Nucleus accumbens (tissue), 56 donors: ENCODE data around the gene CSNK1E.

ENCODE experiments used
- DNase-seq, 56 donors: peaks; one replicate each; lab custom pipeline; 2025; lab: John Stamatoyannopoulos, UW

The CSNK1E gene

DNA sequence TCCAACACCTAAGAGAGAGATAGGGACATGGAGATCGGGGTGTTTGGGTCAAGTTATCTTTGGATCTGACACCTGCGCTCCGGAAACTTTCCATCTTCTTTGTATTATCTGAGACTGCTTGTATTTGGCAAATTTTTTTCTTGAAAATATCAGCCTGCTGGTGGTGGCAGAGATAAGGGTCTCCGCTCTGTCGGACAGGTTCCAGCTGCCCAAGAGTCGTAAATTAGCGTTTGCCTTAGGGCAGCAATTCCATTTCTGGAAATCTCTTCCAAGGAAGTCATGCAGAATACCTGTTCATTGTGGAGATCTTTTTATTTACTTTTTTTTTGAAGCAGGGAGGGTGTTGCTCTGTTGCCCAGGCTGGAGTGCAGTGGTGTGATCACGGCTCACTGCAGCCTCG lies 19.5 kb upstream of the CSNK1E start:
- DNase-seq: no peak

DNA sequence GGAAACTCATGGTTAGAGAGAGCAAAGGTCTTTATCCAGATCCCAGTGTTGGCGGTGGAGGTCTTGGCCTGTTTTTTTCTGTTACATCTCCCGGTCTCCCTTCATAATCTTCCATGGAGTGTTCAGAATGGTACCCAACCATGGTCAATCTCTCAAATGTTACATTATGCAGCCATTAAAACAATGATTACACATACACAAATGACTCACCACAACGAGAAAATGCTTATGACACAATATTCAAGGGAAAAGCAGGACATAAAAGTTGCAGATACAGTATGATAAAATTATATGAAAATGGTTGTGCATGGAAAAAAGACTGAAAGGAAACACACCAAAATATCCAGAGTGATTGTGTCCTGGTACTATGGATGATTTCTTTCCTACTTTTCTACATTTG lies 17.8 kb upstream of the CSNK1E start:
- DNase-seq: no peak

DNA sequence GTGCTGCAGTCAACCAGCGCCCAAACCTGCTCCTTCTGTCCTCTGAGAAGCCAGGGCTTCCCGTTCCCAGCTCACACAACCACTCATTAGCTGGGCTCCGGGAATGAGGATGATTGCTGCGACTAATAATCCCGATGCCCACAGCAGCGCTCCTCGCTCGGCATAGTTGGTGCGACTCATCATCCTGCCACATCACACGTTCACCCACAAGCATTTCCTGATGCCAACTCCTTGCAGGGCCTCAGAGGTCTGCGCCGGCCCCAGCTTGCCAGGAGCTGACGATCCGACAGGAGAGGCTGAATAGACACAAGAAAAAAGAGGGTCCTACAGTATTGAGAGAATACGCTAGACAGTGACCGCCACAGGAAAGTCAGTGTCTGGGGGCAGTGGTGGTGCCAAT lies 10.6 kb upstream of the CSNK1E start:
- no peak for DNase-seq

DNA sequence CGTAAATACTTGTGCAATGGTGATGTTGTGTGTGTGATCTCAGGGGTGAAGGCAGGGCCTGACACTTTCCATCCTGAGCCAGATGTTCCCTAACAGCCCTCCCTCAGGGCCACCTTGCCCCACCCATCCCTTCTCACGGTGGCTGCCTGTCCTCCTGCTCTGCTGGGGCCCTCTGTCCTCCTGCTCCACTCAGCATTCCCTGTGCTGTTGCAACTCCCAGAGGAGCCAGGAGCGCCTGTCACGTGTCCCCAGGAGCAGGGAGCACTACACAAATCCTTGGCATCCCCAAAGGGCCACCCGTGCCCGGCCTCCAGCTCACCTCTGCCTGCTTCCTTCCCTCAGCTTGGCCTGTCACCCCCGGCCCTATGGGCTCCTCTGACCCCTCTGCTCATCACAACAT lies 10.2 kb upstream of the CSNK1E start:
- DNase-seq: no peak

DNA sequence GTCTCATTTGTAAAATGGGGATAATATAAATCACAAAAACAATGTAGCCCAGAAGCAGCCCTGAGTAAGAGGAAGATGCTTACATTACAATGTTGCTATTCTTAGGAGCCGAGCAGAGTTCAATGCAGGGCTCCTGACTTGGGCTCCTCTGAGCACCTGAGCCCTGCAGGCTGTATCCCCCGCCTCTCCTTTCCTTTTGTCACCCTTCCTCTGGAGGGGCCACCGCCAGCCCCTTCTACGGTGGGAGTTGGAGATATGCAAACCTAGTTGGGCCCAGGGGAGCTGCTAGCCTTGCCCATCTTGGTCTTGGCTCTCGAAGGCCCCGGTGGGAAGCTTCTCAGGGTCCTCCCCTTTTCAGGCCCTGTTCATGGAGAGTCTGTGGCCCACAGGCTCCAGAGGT lies 8.4 kb upstream of the CSNK1E start:
- DNase-seq: no peak

DNA sequence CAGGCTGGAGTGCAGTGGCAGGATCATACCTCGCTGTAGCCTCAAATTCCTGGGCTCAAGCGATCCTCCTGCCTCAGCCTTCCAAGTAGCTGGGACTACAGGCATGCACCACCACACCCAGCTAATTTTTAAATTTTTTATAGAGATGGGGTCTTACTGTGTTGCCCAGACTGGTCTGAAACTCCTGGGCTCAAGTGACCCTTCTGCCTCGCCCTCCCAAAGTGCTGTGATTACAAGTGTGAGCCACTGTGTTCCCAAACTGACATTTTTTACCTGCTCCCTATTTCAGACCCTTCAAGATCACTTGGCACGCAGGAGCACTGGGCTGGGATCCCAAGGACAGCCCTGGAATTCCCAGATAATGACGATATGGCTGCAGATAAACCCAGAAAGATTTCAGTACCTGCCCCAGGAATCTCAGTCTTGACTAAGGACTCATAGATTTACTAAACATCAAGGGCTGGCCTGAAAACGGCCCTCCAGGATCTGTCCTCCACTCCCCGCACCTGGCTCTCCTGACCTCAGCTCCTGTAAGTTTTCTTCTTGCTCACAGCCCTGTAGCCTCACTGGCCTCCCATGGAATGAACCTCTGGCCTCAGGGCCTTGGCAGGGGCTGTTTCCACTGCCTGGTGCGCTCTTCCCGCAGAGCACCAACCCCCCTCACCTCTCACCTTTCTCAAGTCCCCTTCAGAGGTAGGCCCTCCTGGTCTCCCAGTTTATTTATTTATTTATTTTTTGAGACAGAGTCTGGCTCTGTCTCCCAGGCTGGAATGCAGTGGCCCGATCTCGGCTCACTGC lies 3.6 kb upstream of the CSNK1E start:
- no peak for DNase-seq

DNA sequence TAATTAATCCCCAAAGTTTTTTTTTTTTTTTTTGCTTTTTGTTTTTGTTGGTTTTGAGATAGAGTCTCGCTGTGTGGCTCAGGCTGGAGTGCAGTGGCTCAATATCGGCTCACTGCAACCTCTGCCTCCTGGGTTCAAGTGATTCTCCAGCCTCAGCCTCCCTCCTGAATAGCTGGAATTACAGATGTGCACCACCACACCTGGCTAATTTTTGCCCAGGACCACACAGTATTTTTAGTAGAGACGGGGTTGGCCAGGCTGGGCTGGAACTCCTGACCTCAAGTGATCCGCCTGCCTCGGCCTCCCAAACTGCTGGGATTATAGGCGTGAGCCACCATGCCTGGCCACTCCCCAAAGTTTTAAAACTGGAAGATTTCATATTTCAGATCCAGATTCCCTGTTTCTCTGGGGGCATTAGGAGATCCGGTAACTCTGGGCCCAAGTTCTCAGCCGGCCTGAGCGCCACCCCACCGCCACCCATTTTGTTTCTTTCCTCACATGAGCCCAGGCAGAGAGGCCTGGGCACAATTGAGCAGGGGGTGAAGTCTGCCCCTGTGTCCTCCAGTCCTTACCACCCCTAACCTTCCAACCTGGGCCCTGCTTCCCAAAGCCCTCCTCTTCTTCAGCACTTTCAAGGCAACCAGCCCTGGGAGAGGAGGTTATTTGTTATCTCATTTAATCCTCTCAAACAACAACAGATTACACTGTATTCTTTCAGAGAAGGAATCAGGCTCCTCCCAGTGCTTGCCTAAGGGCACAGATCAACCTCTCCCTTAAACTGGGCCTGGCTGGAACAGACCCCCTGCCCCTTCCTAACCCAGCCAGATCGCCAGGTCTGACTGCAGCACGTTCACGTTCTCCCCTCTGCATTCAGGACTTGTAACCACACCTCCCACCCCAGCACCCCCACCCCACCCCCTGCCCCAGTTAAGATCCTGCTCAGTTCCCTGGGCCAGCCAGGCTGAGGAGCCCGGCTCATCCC lies 1.9 kb upstream of the CSNK1E start:
- DNase-seq: no peak

DNA sequence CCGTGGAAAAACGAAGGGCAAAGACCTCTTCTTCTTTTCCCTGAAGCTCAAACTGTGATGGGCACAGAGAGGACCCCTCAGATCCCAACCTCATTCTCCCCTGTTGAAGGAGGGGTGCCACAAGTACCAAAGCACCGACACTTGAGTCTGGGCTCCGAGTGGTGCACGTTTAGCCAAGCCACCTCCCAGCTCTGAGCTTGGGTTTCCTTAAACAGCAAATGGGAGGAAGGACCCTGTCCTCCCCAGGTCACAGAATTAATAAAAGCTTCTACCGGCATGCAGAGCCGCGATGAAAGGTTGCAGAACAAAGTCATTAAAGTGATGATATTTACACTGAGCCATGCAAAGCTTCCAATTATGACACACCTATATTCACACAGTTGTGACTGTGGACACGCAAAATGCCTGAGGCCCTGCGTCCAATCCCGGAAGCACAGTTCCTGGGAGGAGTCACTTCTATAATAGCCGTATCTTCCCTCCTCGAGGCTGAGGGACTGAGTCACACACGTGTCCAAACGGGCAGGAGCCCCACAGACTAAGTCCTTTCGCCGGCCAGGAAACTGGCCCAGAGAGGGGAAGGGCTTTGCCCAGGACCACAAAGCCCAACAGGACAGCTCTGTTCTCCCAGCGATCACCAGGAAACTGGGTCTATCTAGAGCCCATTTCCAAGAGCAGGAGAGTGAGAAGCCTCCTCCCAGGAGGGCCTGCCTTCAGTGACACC lies 922 bp upstream of the CSNK1E start:
- DNase-seq: peak in 5 of 56 donors; percentile 13 to 36 (median 27)

DNA sequence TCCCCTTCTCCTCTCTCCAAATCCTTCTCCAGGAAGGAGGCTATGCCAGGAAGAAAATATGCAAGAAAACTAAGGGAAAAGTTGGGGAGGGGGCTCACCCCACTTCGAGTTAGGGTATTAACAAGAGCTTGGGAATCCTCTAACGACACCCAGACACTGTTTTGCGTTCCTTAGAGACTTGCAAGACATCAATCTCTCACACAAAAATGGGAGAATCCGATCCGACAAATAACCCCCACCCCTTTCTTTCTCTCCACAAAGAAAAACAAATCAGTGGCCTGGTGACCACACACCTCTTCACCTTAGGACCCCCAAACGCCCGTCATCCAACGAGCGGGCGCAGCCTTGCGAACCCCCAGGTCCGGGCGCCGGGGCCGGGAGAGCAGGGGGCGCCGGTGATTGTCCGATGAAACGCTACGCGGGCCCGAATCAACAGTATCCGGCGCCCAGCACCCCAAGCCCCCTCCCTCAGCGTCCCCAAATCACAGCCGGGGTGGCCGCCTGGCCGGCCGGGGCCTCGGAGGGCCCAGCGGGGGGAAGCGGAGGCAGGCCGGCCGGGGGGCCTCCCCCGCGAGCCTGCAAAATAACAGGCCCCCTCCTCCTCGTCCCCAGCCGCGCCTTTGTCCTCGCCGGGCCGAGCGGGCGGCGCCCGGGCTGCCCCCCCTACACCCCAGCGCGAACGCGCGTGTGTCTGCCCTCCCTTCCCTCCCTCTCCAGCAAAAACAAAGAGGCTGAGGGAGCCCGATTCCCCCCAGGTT lies 690 bp downstream of the CSNK1E start:
- peak in 53 of 56 donors; percentile 35 to 87 (median 74) for DNase-seq

DNA sequence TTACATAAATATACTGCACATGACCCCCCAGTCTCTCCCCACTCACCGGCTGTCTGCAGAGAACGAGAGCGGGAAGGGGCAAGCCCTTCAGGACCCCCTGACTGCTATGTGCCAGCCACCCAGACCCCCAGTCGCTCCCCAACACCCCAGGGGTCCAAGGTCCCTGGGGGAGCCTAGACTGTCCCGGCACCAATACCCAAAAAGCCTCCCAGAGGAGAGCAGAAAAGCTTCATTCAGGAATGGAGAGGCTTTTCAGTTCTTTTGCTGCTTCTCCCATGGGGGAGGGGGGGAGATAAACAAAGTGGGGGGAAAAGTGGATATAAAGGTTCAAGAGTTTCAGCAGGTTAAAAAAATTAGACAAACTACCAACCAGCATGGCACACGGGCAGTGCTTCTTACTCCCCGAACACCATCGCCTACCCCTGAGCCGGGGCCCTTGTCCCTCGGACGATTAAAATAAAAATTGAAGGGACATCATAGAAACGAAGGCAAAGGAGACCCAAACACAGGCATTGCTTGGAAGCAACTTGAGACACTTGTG lies 1.3 kb downstream of the CSNK1E start:
- peak in 8 of 56 donors; percentile 27 to 75 (median 48) for DNase-seq

DNA sequence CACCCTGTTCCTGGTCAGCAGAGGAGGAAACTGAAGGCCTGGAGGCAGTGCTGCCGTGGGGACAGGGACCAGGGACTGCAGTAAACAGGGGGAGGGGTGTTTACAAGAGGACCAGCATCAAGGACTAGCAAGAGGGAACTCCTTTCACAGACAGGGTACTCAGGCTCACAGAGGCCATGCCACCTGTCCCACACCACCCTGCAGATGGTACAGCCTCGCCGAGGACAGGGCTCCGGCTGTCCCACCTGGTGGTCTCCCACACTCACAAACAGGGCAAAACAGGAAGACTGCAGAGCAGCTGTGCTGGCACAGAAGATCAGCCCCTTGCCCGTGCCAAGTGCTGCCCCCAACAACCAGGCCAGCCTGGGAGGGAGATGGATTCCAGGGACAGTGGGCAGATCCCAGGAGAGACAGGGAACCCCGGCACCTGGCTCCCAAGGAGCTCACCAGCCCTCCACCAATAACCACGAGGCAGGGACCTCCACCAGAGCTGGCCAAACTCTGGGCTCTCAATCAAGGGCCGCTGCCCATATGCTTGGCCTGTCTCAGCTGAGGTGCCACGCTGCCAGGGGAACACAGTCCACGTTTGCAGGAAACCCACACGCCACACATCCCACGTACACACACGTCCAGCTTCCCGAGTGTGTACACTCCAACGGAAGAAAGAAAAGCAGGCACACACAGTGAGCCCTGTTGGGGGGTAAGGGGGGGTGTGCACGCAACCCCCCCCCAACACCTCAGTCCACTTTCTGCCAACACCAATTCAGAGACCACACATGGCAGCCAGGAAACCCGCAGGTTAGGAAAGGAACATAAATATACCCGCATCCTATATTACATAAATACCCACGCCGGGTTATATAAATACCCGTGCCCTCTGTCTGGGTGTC lies 2.1 kb downstream of the CSNK1E start:
- peak in 24 of 56 donors; percentile 9 to 61 (median 32) for DNase-seq

DNA sequence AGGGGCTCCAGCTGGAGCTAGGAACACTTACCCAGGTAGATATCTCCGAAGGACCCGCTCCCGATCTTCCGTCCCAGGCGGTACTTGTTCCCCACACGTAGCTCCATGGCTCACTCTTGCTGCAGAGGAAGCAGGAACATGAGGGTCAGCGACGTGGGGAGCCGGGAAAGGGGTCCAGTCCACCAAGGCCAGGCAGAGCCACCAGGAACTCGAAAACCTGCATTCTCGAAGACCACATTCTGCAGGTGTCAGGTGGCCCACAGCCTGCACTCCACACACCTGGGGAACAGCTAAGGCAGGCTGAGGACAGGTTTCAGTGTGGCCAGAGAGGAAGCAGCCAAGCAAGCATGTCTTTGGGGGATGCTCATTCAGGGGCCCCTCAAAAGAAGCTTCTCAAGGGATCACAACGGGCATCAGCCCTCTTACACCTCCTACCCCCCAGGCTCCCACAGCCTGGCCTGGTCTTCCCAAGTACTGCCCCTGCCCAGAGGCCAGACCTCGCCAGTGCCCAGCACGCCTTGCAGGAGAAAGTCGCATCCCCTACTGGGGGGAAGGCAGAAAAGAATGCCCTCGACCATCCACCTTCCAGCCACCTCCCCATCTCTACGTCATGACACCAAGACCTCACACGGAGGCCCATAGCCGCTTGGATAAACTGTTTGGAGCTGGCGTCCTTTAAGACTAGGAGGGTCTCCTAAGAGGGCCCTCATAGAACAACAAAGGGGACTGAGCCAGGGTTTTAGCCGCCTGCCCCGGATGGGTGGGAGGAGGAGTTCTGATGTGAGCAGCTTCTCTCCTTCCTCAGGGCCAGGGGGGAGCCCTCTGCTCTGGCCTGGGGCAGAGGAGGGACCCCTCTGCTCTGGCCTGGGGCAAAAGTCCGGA lies 2.9 kb downstream of the CSNK1E start:
- peak in 3 of 56 donors; percentile 13 to 56 (median 49) for DNase-seq

DNA sequence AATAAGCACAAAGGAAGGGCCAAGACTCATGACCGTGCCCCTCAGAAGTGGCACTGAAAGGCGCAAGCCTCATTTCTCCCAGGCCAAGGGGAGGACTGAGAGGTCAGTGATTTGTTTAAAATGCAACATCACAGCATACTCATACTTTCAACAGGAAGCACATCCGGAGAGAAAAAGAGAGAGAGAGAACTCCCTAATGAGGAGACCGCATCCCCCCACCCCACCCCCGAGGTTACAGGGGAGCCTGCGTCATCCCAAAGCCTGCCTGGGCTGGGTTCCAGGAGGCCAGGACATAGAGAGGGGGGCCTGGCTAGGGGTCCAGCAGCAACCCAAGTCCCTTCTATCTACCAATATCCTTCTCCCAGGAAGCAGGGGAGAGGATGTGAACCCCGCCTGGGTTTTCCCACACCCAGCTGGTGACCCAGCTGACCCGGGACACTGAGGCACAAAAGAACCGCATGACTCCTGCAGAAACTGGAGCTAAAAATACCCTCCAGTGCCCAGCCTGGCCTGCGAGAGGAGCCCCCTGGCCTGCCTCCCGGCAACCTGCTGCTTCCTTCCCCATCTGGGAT lies 3.8 kb downstream of the CSNK1E start:
- peak in 31 of 56 donors; percentile 15 to 71 (median 39) for DNase-seq

DNA sequence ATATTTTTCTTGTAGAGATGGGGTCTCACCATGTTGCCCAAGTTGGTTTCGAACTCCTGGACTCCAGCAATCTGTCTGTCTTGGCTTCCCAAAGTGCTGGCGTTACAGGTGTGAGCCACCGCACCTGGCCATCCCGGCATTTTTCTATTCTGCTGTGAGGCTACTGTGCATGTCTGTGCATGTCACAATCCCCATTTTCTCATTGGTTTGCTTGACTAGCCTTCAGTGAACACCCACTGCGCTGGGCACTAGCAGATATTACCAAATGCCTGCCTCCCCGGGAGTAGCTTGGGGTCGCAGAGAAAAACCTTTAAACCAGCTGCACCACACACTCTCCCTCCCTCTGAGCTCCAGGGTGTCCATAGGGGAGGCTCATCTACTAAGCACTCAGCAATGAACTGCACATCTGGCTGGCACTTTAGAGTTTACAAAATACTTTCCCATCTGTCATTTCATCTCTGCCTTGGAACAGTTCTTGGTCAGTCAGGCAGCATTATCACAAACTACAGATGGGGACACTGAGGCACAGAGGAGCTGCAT lies 4.9 kb downstream of the CSNK1E start:
- DNase-seq: no peak

DNA sequence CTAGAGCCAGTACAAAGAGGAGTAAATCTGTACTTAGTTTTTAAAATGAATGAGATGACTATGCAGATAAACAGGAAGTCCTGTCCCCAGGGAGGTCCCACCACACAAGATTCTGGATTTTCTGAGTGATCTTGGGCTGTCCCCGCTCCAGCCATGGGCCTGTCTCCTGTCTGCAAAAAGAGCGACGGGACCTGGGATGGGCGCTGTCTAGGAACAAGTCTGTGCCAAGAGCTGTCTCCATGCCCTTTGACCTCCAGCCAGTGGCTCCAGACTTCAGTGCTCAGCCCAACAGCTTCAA lies 6.0 kb downstream of the CSNK1E start:
- DNase-seq: no peak

DNA sequence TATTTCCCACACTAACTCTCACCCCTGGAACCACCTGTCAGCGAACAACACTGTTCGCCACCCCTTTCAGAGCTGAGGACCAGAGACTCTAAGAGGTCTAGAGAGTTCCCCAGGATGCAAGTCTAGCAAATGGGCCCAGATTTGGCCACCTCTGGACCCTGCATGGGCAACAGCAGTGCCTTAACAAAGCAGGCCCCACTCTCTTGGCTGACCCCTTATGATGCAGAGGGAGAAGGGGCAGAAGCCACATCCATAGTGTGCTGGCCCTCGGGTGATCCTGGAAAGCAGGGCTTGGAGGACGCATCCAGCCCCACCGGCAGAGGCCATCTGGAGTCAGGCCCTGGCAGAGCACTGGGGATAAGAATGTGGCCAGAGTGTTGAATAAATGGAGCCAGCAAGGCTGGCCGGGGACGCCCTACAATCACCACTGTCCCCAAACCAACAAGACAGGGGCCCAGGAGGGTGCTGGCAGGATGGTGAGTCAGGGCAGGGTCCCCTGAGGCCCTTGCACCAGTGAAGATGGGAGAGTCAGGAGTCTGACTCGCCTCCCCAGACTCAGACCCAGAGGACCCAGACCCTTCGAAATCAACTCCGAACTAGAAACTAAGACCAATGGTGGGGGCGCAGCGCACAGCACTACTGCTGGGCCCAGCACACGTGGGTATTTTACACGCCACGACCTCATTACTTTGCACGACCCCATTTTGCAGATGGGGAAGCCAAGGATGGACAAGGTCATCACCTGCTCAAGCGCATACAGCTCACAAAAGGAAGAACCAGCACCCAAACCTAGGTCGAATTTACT lies 6.5 kb downstream of the CSNK1E start:
- peak in 1 of 56 donors; percentile 21 for DNase-seq
